Lung (tissue), 12 donors: ENCODE measurements around the gene GSPT1. TPM values are rescaled to one million over a fixed set of nuclear protein-coding genes. Genes with fewer than 3 reads are reported as not detected.
A peak's percentile ranks its signal among the peaks of the same experiment; 100 is the strongest.

ENCODE experiments used
- ATAC-seq: fragments of 200-7000 bp; cut with Tn5 transposase; one replicate; pipeline ENCODE4 v1.9.1; 2020; ENCODE audit warnings: moderate number of reproducible peaks; ENCODE audit not compliant: insufficient read depth, low FRiP score
- DNase-seq, 3 donors: peaks; one replicate each; pipeline ENCODE4 v3.0.0-alpha.2; 2013 to 2017
- H3K27ac ChIP-seq, 2 donors: one replicate each; pipeline ENCODE4 v1.5.1; 2013; ENCODE audit warnings: mild to moderate bottlenecking in 2 of 2, moderate library complexity in 2 of 2, control low read depth in 1 of 2, inconsistent platforms in 1 of 2, low read depth in 1 of 2, low read length in 1 of 2
- H3K27me3 ChIP-seq, 3 donors: one replicate each; pipeline ENCODE4 v1.5.1; 2013; ENCODE audit warnings: low read length in 2 of 3; ENCODE audit not compliant: control insufficient read depth in 3 of 3, insufficient read depth in 3 of 3
- H3K36me3 ChIP-seq, 4 donors: one replicate each; pipeline ENCODE4 v1.5.1; 2013; ENCODE audit warnings: low read length in 4 of 4, mild to moderate bottlenecking in 1 of 4, moderate library complexity in 1 of 4; ENCODE audit not compliant: control insufficient read depth in 4 of 4, insufficient read depth in 4 of 4
- H3K4me1 ChIP-seq, 5 donors: one replicate each; pipeline ENCODE4 v1.5.1; 2013; ENCODE audit warnings: low read length in 5 of 5, mild to moderate bottlenecking in 2 of 5, moderate library complexity in 1 of 5; ENCODE audit not compliant: control insufficient read depth in 5 of 5, insufficient read depth in 5 of 5
- H3K4me3 ChIP-seq: one replicate; pipeline ENCODE4 v1.5.1; 2013; ENCODE audit warnings: mild to moderate bottlenecking, control low read depth, moderate library complexity
- H3K9ac ChIP-seq, 2 donors: one replicate each; pipeline ENCODE4 v1.5.1; 2013; ENCODE audit warnings: low read length in 2 of 2, control low read depth in 1 of 2; ENCODE audit not compliant: insufficient read depth in 1 of 2
- H3K9me3 ChIP-seq, 4 donors: one replicate each; pipeline ENCODE4 v1.5.1; 2013; ENCODE audit warnings: low read length in 3 of 4, mild to moderate bottlenecking in 1 of 4, moderate library complexity in 1 of 4; ENCODE audit not compliant: control insufficient read depth in 4 of 4, insufficient read depth in 3 of 4
- WGBS, 2 donors: extraction: QIAGEN DNeasy Blood & Tissue Kit; methylation state at CpG; one replicate each; pipeline ENCODE4 v1.1.7; 2013; 5-methylcytosine and 5-hydroxymethylcytosine counted together
- polyA plus RNA-seq, 2 donors: library from polyadenylated mRNA; stranded (reverse); fragments of 200-250 nt; gene quantifications; one replicate each; pipeline ENCODE4 v1.2.1, GENCODE V29; 2013
- total RNA-seq, 2 donors: library from RNA; depleted of rRNA in 1 of 2; stranded (reverse); fragments of >200 nt in 1 of 2; gene quantifications; one replicate each; pipeline ENCODE4 v1.2.1, GENCODE V29; 2014 to 2021
- TF ChIP-seq, protein P1 (sequence below): IDR thresholded peaks from 2 replicates; pipeline ENCODE4 v1.5.1; 2012; ENCODE audit warnings: mild to moderate bottlenecking; ENCODE audit errors: control extremely low read depth, extremely low read depth
- donor health status: control.
- donor health status: control.
- donor health status: Bipolar disorder and iron deficiency.
- donor health status: healthy.
- donor health status: DM: yes; HTN: yes; CAD: no.

The GSPT1 gene
- total and polyA plus RNA-seq, 4 donors = 27.2 to 116 (median 83.6) TPM

GRCh38 chr16:11909653-11910545 is 5.9 kb downstream of the GSPT1 start:
- DNase-seq (no peak), ATAC-seq (no peak)
- H3K27me3 ChIP-seq = no peaks in the 10 kb centered on the region
- peak overlapping the region in 1 of 2 donors; percentile 15 for H3K27ac ChIP-seq
- 80 to 89% methylated on average over 18 of the region's 18 CpGs for WGBS, 2 donors
- H3K9me3 ChIP-seq = no peaks in the 10 kb centered on the region
- H3K4me1 ChIP-seq = peaks cover 2 to 32% (median 26%) of the 10 kb centered on the region in 5 donors
- no peak overlapping the region for H3K4me3 ChIP-seq
- peaks cover 0 to 5% (median 0%) of the 10 kb centered on the region in 4 donors for H3K36me3 ChIP-seq
- no peak overlapping the region for H3K9ac ChIP-seq
- TF ChIP-seq, protein P1, sequence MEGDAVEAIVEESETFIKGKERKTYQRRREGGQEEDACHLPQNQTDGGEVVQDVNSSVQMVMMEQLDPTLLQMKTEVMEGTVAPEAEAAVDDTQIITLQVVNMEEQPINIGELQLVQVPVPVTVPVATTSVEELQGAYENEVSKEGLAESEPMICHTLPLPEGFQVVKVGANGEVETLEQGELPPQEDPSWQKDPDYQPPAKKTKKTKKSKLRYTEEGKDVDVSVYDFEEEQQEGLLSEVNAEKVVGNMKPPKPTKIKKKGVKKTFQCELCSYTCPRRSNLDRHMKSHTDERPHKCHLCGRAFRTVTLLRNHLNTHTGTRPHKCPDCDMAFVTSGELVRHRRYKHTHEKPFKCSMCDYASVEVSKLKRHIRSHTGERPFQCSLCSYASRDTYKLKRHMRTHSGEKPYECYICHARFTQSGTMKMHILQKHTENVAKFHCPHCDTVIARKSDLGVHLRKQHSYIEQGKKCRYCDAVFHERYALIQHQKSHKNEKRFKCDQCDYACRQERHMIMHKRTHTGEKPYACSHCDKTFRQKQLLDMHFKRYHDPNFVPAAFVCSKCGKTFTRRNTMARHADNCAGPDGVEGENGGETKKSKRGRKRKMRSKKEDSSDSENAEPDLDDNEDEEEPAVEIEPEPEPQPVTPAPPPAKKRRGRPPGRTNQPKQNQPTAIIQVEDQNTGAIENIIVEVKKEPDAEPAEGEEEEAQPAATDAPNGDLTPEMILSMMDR = no peak

GRCh38 chr16:11907160-11907970 is 8.4 kb downstream of the GSPT1 start:
- 91% methylated on average over 8 of the region's 8 CpGs for WGBS, 2 donors
- H3K9me3 ChIP-seq = no peaks in the 10 kb centered on the region
- peaks cover 0 to 7% (median 2%) of the 10 kb centered on the region in 4 donors for H3K36me3 ChIP-seq
- no peaks in the 10 kb centered on the region for H3K27me3 ChIP-seq
- H3K27ac ChIP-seq = no peak overlapping the region
- ATAC-seq (no peak), DNase-seq (no peak)
- peaks cover 3 to 14% (median 10%) of the 10 kb centered on the region in 5 donors for H3K4me1 ChIP-seq
- no peak overlapping the region for H3K9ac ChIP-seq
- TF ChIP-seq, protein P1 = no peak
- no peak overlapping the region for H3K4me3 ChIP-seq

- 96 to 98% methylated on average over 6 of the region's 6 CpGs for WGBS, 2 donors
- H3K4me1 ChIP-seq = peaks cover 0 to 8% (median 0%) of the 10 kb centered on the region in 5 donors
- H3K9me3 ChIP-seq = no peaks in the 10 kb centered on the region
- TF ChIP-seq, protein P1 = no peak
- no peak overlapping the region for H3K27ac ChIP-seq
- no peaks in the 10 kb centered on the region for H3K27me3 ChIP-seq
- DNase-seq (no peak), ATAC-seq (no peak)
- H3K9ac ChIP-seq = no peak overlapping the region
- peaks cover 0 to 7% (median 2%) of the 10 kb centered on the region in 4 donors for H3K36me3 ChIP-seq
- no peak overlapping the region for H3K4me3 ChIP-seq
These were observed 11.8 kb downstream of the GSPT1 start for GRCh38 chr16:11903906-11904305.
